Karpas-422 (cell line): ENCODE results near the gene RGS9BP. TPM values are rescaled to one million over a fixed set of nuclear protein-coding genes. Genes with fewer than 3 reads are reported as not detected.

Experiments
- DNase-seq: peaks from one replicate; pipeline ENCODE4 v3.0.0-alpha.2; 2015
- H2AFZ ChIP-seq: fragments of 200-600 bp; sonication (generic); 2 replicates; pipeline ENCODE4 v1.6.1; 2014; ENCODE audit warnings: antibody characterized with exemption, low read length, mixed read lengths
- H3K27ac ChIP-seq: fragments of 200-600 bp; sonication (generic); 2 replicates; pipeline ENCODE4 v1.5.1; 2014; ENCODE audit warnings: mild to moderate bottlenecking, low read length, moderate library complexity
- H3K27me3 ChIP-seq: fragments of 200-600 bp; sonication (generic); 2 replicates; pipeline ENCODE4 v1.6.1; 2014; ENCODE audit warnings: low read length, mixed read lengths
- H3K36me3 ChIP-seq: fragments of 200-600 bp; sonication (generic); 2 replicates; pipeline ENCODE4 v1.6.1; 2014; ENCODE audit warnings: low read length, mixed read lengths; ENCODE audit not compliant: insufficient read depth
- H3K4me1 ChIP-seq: fragments of 200-600 bp; sonication (generic); 2 replicates; pipeline ENCODE4 v1.6.1; 2014; ENCODE audit warnings: mild to moderate bottlenecking, low read length, mixed read lengths
- H3K4me2 ChIP-seq: fragments of 200-600 bp; sonication (generic); 2 replicates; pipeline ENCODE4 v1.6.1; 2014; ENCODE audit warnings: low read length, low read depth, mild to moderate bottlenecking; ENCODE audit not compliant: poor library complexity, severe bottlenecking
- H3K4me3 ChIP-seq: fragments of 200-600 bp; sonication (generic); 2 replicates; pipeline ENCODE4 v1.5.1; 2014; ENCODE audit warnings: mild to moderate bottlenecking, antibody characterized with exemption, low read length, mixed read lengths
- H3K79me2 ChIP-seq: fragments of 200-600 bp; sonication (generic); 2 replicates; pipeline ENCODE4 v1.6.1; 2014; ENCODE audit warnings: mild to moderate bottlenecking, low read length, mixed read lengths
- H3K9ac ChIP-seq: fragments of 200-600 bp; sonication (generic); 2 replicates; pipeline ENCODE4 v1.6.0; 2014; ENCODE audit warnings: low read length
- H3K9me2 ChIP-seq: fragments of 200-600 bp; sonication (generic), shearing (Covaris generic); replicated peaks from 2 replicates; pipeline ENCODE4 v1.6.0; 2014; ENCODE audit warnings: mild to moderate bottlenecking, low read length, moderate library complexity; ENCODE audit not compliant: insufficient read depth
- H3K9me3 ChIP-seq: fragments of 300-700, 200-600 bp; sonication (generic); 2 replicates; pipeline ENCODE4 v1.6.1; 2014; ENCODE audit warnings: low read length, mixed read lengths
- H4K20me1 ChIP-seq: fragments of 200-600 bp; sonication (generic); 2 replicates; pipeline ENCODE4 v1.6.1; 2014; ENCODE audit warnings: mild to moderate bottlenecking, antibody characterized with exemption, low read length, low read depth; ENCODE audit not compliant: insufficient read depth
- total RNA-seq: library from RNA; depleted of rRNA; stranded (reverse); fragments of >200 nt; shearing (Covaris generic); gene quantifications from 2 replicates; pipeline ENCODE4 v1.2.3, GENCODE V29; 2014; ENCODE audit warnings: low replicate concordance

Gene RGS9BP
- total RNA-seq, 1 experiment from 2014 or later = not detected

DNA sequence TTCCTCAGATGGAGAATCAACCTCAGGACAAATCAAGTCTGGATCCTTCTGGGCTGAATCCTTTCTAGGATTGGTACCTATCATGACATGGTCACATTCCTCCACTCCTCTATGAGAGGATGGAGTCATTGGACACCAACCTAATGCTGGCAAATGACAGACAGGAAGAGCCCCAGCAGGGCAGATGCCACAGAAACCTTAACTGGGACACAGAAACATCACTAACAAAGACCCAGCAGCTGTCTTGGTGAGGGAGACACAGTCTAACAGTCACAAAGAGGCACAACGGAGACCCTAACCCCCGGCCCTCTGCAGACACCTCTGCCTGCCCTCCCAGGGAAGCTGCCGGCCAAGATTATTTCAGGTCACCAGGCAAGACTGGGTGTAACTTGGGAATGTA is 2.8 kb upstream of the RGS9BP start:
- peak overlapping the region; percentile 95; the same call in 1 of the 2 replicates for H3K4me3 ChIP-seq
- no peak for DNase-seq
- H3K9me3 ChIP-seq = no peaks in the 10 kb centered on the region
- H4K20me1 ChIP-seq = peaks cover 30% of the 10 kb centered on the region; the same call in 1 of the 2 replicates
- no peaks in the 10 kb centered on the region for H3K27me3 ChIP-seq
- H3K27ac ChIP-seq = no peak overlapping the region
- peak overlapping the region; percentile 72 for H3K4me2 ChIP-seq
- H3K4me1 ChIP-seq = peaks cover 21% of the 10 kb centered on the region
- peaks cover 71% of the 10 kb centered on the region for H3K79me2 ChIP-seq
- peaks cover 7% of the 10 kb centered on the region for H3K36me3 ChIP-seq
- H3K9me2 ChIP-seq = no peaks in the 10 kb centered on the region
- peak overlapping the region; percentile 88; the same call in 1 of the 2 replicates for H3K9ac ChIP-seq
- no peak overlapping the region for H2AFZ ChIP-seq

DNA sequence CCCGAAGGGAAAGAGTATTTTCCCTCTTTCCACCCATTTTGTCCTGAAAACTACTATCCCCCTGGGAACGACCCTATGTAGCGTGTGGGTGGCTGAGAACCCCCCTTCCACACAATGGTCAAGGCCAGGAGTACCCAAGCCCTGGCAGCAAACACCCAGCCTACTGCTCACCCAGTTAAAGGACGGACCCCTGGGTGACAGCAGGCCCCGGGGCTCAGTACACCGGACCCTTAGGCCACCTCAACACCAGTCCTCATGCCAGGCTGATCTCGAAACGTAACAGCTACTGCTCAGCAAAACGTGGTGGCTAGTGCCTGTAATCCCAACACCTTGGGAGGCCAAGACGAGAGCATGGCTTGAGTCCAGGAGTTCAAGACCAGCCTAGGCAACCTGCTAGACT is 2.1 kb upstream of the RGS9BP start:
- H3K27me3 ChIP-seq = no peaks in the 10 kb centered on the region
- peak overlapping the region; percentile 88 for H3K9ac ChIP-seq
- H3K4me3 ChIP-seq = peak overlapping the region; percentile 95

DNA sequence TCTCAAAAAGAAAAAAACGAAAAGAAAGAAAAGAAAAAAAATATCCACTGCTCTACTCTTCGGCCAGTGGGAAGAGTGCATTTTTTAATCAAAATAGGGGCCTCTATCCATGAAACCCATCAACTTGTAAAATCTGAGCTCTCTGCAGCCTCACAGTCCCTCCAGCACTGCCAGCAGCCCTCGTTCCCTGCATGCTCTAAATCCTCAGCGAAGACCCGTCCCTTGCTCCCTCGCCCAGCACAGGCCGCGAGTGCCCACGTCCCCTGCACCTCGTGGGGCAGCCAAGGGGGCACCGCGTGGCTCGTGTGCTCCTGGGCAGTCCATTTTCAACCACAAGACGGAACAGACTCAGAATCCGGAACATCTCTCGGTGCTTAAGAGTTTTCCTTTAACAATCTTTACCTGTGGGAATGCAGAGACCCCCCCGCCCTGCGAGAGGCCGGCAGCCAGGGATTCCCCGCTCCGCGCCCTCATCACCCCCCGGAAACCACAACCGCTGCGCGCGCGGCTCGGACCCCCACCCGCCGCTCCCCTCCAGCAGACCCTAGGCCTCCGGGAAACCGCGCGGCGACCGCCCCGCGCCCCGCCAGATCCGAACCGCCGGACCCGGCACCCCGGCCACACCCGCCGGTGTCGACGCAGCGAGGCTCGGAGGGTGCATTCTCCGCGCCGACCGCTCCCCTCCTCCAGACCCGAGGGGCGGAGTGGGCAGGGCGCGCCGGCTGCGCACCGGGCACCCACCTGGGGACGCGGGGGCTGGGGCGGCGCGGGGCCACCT is 1.3 kb upstream of the RGS9BP start:
- H3K4me3 ChIP-seq = peak overlapping the region; percentile 95
- no peaks in the 10 kb centered on the region for H3K9me2 ChIP-seq
- H3K36me3 ChIP-seq = peaks cover 5% of the 10 kb centered on the region
- peak; percentile 69 for DNase-seq
- peaks cover 21% of the 10 kb centered on the region for H3K4me1 ChIP-seq
- peaks cover 22% of the 10 kb centered on the region; the same call in 1 of the 2 replicates for H4K20me1 ChIP-seq
- peak overlapping the region; percentile 88 for H3K9ac ChIP-seq
- peaks cover 56% of the 10 kb centered on the region for H3K79me2 ChIP-seq
- H3K27ac ChIP-seq = no peak overlapping the region
- peak overlapping the region; percentile 72 for H3K4me2 ChIP-seq
- H3K9me3 ChIP-seq = no peaks in the 10 kb centered on the region
- H3K27me3 ChIP-seq = no peaks in the 10 kb centered on the region
- H2AFZ ChIP-seq = peak overlapping the region; percentile 30; the same call in 1 of the 2 replicates

More for the DNA sequence above, 2.1 kb upstream of the RGS9BP start:
- H2AFZ ChIP-seq = no peak overlapping the region
- peaks cover 29% of the 10 kb centered on the region; the same call in 1 of the 2 replicates for H4K20me1 ChIP-seq
- no peak overlapping the region for H3K27ac ChIP-seq
- no peaks in the 10 kb centered on the region for H3K9me2 ChIP-seq
- H3K4me2 ChIP-seq = peak overlapping the region; percentile 72
- peaks cover 64% of the 10 kb centered on the region for H3K79me2 ChIP-seq
- H3K36me3 ChIP-seq = peaks cover 5% of the 10 kb centered on the region
- no peak for DNase-seq
- H3K9me3 ChIP-seq = no peaks in the 10 kb centered on the region
- H3K4me1 ChIP-seq = peaks cover 21% of the 10 kb centered on the region

DNA sequence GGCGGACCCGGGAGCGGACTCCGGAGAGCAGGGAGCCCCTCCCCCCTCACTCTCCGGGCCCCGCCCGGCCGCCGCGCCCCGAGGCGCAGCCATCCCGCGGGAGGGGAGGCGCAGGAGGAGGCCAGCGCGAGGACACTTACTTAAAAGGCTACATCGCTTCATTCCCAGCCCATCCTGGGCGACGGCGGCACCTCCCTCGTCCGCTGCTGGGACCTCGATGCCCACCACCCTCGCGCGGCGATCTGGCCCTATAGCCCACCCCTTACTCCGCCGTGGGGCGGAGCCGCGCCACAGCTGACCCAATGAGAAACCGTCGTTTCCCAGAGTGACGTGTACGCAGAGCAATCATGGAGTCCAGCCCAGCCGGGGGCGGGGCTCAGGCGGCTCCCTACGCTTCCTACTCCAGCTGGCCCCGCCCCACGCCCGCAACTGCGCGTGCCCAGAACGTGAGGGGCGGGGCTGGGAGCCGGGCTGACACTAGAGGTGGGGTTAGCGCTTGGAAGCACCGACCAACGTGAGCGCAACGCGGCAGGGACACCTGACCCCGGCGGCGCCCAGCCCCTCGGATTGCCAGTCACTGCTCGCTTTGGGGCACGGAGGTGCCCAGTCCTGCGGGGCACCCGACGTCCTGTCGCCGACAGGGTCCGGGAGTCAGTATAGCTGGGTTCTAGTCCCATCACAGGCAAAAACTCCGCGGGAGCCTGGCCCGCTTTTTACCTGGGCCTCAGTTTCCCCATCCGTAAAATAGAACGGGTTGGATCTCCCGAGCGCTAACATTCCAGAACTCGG is 523 bp upstream of the RGS9BP start, which contains the start of gene ANKRD27:
ANKRD27 (minus strand) TSS at position 250 of the 789 bp plus-strand sequence. CDS start 16,165 bp downstream, outside the sequence.
- peak; percentile 100 for DNase-seq
- H3K36me3 ChIP-seq = peaks cover 5% of the 10 kb centered on the region
- peak within 1 kb of the TSS; percentile 95 for H3K4me3 ChIP-seq
- no peaks in the 10 kb centered on the region for H3K9me2 ChIP-seq
- H3K79me2 ChIP-seq = peaks cover 48% of the 10 kb centered on the region
- peak within 1 kb of the TSS; percentile 88 for H3K9ac ChIP-seq
- H3K4me1 ChIP-seq = peaks cover 21% of the 10 kb centered on the region
- H4K20me1 ChIP-seq = peaks cover 19% of the 10 kb centered on the region; the same call in 1 of the 2 replicates
- no peaks in the 10 kb centered on the region for H3K27me3 ChIP-seq
- H3K9me3 ChIP-seq = no peaks in the 10 kb centered on the region
- H3K27ac ChIP-seq = no peak within 1 kb of the TSS
- H2AFZ ChIP-seq = peak within 1 kb of the TSS; percentile 87
- H3K4me2 ChIP-seq = peak within 1 kb of the TSS; percentile 93

DNA sequence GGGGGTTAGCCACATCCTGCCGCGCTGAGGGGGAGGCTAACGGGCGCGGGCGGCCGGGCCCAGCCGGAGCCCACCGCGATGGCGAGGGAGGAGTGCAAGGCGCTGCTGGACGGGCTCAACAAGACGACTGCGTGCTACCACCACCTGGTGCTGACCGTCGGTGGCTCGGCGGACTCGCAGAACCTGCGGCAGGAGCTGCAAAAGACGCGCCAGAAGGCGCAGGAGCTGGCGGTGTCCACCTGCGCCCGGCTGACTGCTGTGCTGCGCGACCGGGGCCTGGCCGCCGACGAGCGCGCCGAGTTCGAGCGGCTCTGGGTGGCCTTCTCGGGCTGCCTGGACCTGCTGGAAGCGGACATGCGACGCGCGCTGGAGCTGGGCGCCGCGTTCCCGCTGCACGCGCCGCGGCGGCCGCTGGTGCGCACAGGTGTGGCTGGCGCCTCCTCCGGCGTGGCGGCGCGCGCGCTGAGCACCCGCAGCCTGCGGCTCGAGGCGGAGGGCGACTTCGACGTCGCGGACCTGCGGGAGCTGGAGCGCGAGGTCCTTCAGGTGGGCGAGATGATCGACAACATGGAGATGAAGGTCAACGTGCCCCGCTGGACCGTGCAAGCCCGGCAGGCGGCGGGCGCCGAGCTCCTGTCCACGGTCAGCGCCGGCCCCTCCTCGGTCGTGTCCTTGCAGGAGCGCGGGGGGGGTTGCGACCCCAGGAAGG is 692 bp downstream of the RGS9BP start:
- no peak overlapping the region for H2AFZ ChIP-seq
- peaks cover 36% of the 10 kb centered on the region for H3K79me2 ChIP-seq
- no peak overlapping the region for H3K9ac ChIP-seq
- no peaks in the 10 kb centered on the region for H3K27me3 ChIP-seq
- H3K9me2 ChIP-seq = no peaks in the 10 kb centered on the region
- H3K9me3 ChIP-seq = no peaks in the 10 kb centered on the region
- H3K4me2 ChIP-seq = peak overlapping the region; percentile 93
- H3K4me3 ChIP-seq = no peak overlapping the region; the same call in 1 of the 2 replicates
- no peak for DNase-seq
- H3K36me3 ChIP-seq = peaks cover 5% of the 10 kb centered on the region
- H4K20me1 ChIP-seq = peaks cover 18% of the 10 kb centered on the region; the same call in 1 of the 2 replicates
- H3K4me1 ChIP-seq = peaks cover 21% of the 10 kb centered on the region
- no peak overlapping the region for H3K27ac ChIP-seq

DNA sequence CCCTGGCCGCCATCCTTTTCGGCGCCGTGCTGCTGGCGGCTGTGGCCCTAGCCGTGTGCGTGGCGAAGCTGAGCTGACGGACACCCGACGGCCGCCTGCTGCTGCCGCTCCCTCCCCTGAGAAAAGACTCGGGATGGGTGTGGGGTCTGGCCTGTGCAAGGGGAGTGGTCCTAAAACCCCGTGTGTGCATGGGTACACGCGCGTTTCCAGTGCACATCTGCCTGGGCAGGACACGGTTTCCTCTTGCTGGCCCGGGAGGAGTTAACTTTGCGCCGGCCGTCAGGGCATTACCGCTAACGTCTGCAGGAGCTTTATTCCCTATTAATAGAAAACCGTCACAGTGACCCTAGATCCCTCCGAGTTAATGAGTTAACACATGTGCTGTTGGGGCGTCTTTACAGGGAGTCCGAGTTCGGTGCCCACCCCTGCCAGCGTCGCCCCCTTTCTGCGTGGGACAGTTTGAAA is 1.3 kb downstream of the RGS9BP start:
- H3K4me2 ChIP-seq = no peak overlapping the region
- H2AFZ ChIP-seq = no peak overlapping the region
- H3K4me3 ChIP-seq = no peak overlapping the region

DNA sequence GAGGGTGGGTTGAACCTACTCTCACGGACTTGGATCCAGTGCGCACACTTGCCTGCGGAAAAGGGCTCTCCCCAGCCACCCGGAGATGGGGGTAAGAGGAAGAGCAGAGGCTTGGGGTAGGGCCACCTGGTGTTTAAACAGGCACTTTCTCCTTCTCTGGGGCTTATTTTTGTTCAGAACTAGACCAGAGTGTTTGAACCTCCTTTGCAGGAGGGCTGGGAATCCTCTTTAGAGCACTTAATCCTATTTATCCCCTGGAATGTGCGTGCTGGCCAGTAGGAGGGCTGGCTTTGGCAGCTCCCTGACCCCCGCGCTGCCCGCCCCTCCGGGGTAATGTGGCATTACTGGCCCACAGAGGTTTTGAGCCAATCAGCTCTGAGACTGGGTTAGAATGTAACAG is 2.0 kb downstream of the RGS9BP start:
- no peak overlapping the region for H2AFZ ChIP-seq

More for the DNA sequence above, 1.3 kb downstream of the RGS9BP start:
- Histone ChIP-seq H3K27me3 (no peaks in the 10 kb centered on the region), H3K36me3 (peaks cover 3% of the 10 kb centered on the region), H3K9me3 (no peaks in the 10 kb centered on the region), H3K4me1 (peaks cover 21% of the 10 kb centered on the region), H3K9me2 (no peaks in the 10 kb centered on the region), H4K20me1 (peaks cover 14% of the 10 kb centered on the region; the same call in 1 of the 2 replicates), H3K9ac (no peak overlapping the region), H3K79me2 (peaks cover 30% of the 10 kb centered on the region), H3K27ac (no peak overlapping the region)
- DNase-seq = no peak

More for the DNA sequence above, 2.0 kb downstream of the RGS9BP start:
- Histone ChIP-seq H3K27me3 (no peaks in the 10 kb centered on the region), H3K4me3 (no peak overlapping the region), H3K4me2 (no peak overlapping the region), H3K9me3 (no peaks in the 10 kb centered on the region), H3K4me1 (peaks cover 20% of the 10 kb centered on the region), H3K9me2 (no peaks in the 10 kb centered on the region), H3K9ac (no peak overlapping the region), H3K79me2 (peaks cover 23% of the 10 kb centered on the region), H3K27ac (no peak overlapping the region), H4K20me1 (peaks cover 11% of the 10 kb centered on the region; the same call in 1 of the 2 replicates), H3K36me3 (no peaks in the 10 kb centered on the region)
- DNase-seq = no peak
